Cerebellar cortex (tissue), 1 donor: ENCODE data around the gene AGBL1.

ENCODE experiments used
- DNase-seq: peaks from one replicate; pipeline ENCODE4 v3.0.0-alpha.2; 2015; ENCODE audit warnings: low spot score

The AGBL1 gene

DNA sequence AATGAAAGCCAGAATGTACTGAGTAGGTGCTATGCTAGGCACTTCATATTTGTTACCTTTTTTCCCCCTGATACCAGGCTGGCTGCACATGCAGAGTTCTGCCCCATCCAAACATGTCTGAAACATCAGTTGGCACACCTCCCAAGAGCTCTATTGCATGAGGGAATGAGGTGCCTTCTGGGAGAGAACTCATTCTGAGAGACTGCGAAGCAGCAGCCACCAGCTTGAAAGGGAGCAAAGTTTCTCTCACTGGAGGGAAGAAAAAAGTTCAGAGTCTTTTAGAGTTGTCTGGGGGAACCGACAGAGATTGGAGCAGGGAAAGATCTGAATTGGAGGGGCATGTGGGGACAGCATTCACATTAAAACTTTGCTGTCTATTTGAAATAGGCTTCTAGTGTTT, 84.1 kb downstream of the AGBL1 start:
- no peak for DNase-seq

DNA sequence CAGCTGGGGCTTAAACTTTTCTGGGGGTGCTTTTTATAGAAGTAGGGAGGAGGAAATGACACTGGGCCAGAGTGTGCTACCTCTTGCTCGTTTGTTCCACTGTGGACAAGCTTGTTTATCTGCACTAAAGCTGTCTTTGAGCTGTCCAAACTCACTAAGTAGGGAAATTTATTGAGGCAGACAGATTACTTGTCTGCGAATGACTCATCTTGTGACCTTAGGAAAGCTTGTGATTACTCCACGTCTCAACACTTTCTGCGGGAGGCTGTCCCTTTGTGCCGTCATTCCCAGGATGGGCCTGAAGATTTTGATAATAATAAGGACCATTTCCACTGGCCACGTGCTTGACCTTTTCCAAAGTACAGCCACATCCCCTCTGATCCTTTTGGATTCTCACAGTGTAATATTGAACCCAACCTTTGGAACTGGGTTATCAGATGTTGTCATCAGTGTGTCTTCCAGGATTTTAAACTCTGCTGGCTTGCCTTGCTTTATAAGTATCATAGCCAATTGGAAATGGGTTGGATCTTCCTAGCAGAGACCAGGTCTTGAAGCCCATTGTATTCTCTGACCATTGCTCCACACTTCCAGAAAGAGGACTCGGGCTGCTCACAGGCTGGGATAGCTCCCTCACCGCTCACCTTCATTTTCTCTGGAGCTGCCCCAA, 84.7 kb downstream of the AGBL1 start:
- DNase-seq, result no peak

DNA sequence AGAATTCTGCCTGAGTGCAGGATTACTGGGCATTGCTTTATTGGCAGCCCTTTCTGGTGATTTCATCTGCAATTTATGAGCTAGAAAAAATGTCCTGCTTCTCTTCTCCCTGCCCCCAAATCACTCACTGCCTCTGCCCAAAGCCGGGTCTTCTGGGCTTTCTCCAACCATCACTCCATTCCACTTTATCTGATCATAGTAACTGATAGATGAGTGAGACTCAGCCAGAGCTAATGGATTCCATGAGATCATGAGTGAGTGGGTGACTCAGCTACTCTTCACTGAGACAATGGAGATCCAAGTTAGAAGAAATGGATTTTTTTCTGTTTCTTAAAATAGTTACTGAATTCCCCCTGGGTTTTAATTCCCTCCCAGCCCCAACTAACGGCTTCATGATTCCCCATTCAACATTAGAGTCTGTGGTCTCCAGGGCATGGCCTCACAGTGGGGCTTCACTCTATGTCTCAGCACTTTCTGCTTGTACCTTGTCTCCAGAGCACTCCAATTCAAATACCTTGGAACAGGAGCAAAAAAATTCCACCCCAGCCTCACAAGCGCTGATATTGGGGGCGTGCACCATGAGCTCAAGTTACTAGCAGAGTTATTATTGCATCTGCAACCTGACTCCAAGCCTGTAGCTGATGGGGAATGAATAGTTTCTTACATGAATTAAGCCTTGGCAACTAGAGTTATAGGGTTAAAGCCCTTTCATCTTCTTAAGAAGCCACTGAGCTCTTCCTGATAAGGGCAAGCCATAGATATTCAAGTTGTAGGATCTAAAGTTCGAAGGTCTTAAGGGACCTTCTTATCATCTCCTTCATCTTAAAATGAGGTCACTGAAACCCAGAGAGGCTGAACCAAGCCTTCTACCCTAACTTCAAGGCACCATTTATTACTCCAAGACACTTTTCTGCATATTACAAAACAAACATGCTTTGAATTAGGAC, 85.9 kb downstream of the AGBL1 start:
- no peak for DNase-seq

DNA sequence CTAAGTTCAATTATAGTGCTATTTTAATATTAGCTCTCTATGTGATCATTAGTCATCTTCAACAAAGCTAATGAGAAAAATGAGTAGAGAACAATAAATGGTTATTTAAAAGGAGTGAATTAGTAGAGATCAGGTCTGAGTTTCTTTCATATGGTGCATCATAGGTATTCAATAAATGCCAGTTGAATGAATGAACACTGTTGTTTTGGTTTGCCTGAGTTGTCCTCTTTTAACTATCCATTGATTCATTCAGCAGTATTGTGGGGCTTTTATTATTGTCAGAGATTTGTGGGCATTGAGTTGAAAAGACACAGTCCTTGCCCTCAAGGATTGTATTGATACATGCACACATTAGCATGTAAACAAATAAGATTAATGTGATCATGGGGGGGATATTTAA, 88.2 kb downstream of the AGBL1 start:
- DNase-seq, result no peak

DNA sequence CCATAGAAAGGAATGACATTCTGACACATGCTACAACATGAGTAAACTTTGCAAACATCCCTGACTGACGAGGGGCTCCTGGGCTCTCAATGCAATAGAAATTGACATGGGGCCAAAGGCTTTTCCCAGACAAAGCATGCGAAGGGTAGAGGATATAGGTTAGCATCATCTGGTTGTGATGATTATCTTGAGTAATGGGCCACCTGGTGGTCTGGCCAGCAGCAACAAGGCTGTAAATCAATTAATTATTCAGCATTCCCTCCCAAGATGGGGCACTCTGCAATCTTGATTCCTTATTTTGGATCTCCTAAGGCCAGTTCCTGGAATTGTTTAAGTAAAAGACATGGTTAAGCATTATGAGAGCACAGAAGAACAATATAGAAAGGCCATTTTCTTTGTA, 99.2 kb downstream of the AGBL1 start:
- DNase-seq, result no peak

DNA sequence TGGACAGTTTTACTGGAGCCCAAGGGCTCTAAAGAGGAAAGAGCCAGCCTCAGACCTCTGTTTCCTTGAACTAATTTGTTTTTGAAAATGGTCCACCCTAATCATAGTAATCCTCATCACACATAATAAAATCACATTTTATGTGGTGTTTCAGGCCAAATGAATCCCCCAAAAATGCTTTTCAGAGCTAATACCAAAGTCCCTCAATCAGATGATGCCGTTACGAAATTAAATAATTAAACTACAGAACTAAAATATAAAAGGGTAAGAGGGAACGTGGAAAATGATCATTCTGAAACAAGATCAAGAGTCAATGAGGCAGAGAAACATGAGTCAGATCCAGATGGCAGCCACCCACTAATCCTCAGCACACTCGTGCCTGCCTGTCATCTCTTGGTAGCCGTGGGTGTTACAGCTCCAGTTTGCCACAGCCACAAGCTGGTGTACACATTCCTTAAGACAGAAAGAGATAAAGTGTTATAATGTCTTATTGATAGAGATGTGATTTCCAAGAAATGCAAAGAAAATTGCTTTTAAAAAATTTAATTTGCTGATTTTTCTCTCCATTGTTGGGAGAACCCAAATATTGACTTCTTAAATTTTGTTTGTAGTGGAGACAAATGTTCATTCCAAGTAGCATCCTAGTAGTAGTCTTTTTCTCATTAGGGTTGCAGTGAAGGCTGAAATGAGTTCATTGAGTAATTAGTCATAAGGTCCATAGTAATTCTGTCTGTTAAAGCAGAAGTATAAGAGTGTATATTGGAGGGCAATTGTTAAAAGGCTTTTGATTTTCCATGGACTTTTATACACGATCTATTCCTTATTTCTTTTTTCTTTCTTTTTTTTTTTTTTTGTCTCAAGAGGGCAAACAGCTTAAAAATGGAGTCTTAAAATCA, 104.2 kb downstream of the AGBL1 start:
- peak; percentile 89 for DNase-seq

DNA sequence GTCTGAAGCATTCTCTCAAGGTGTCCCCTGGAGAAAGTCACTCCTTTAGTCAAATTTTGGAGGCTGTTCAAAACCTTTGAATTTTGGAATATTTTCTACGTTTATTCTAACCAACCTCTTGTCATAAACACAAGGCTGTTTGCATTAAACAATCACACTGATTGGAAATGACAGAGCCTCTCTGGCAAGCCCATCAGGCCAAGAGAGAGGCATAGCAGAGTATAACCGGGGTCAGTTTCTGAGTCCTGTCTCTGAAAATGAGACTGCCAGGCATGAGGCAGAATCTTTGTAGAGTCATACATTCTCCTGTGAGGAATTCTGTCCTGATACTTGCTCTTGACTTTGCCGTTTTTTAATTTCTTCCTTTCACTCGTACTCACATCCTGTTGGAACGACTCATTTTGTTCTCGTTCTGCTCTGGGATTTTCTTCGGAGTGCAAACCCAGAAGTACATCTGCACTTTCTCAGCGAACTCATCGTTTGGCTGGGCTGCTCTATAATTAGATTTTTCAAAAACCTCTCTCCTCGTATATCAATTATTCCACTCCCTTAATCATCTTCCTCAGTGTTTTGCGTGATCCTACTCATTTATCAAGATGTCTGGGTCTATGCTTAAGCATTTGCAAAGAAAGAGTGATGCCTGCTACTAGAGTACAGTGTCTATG, 114.2 kb downstream of the AGBL1 start:
- no peak for DNase-seq

DNA sequence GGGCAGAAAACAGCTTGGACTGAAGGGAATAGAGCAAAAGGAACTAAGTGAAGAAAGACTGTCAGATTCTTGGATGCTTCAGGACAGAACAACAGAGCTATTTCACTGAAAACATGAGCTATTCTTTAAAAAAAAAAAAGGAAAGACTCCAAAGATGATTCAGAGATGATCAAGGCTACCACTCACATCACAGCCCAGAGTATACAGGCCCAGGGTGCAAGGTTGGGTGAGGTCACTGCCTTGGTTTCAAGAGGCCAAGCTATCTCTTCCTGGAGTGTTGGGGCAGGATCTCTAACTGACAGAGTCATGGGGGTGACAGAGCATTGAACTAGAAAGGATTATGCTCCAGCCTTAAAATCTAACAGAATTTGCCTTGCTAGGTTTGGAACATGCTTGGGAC, 118.1 kb downstream of the AGBL1 start:
- no peak for DNase-seq

DNA sequence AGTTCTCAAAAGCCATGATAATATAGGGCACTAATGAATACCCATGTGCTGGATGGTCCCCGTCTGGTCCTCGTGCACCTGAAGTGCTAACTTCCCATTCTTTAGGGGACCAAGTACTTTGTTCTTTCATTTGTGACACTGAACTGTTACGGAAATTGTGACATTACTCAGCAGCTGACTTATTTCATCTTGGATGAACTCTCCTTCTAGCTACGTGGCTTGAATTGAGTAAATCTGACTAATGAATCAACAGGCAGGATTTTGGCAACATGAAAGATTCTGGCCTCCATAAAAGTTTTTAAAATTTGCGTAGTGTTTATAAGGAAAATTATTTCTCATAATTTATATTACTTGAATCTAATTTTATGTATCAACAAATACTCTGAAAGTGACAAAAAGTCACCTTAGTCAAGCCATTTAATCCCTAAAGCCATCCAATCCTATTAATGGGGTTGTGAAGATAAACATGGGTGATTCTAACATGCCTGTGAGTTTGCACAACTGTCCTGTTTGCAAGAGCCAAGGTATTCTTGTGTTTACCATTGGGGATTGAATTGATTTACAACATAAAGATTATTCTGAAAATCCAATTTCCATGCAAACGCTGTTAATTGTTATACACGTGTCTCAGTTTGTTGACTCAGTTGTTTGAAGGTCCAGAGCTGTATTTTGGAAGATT, 119.9 kb downstream of the AGBL1 start:
- DNase-seq, result no peak

DNA sequence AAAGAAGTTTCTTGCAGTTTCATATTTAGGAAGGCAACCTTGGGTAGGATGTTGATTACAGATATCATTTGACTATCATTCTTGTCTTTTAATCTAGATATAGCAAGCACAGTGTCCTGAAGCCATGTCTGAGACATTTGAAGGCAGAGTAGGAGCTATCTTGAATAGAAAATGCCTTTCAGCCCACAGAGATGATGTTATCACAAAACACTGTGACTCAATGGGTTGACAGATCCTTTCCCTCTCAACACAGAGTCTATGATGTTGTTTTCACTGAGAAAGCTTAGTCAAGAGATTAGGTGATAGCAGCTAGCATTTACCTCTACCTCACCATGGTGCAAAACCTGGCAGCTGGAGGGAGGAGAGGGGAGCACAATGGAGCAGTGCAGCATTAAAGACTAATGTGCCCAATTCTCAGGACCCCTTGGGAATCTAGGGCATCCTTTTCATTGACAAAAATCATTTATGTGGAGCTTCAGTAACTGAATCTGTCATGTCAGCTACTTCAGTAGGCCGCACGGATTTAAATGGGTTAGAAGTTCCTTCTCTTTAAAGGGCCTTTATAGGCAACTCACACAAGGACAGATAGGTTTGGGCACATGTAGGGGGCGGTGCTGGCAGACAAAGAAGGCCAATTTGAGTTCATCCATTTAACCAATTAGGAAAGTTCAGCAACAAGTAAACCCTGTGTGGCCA, 121.8 kb downstream of the AGBL1 start:
- DNase-seq, result no peak

DNA sequence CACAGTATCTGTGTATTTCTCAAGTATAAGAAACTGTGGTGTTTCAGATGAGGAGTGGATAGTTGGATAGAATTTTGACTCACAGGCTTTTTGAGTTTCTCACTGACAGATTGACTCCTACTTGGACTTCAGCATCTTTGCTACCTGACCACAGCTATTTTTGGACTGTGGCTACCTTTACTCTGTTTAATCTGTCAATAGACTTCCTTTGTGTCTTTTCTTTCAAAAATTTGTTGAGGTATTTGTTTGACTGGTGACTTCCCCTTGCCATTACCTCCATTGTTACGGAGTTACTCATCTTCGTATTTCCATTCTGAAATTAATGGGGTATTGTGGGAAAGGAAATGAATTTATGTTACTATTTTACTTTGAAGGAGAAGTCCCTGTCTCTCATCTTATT, 123.8 kb downstream of the AGBL1 start:
- no peak for DNase-seq

DNA sequence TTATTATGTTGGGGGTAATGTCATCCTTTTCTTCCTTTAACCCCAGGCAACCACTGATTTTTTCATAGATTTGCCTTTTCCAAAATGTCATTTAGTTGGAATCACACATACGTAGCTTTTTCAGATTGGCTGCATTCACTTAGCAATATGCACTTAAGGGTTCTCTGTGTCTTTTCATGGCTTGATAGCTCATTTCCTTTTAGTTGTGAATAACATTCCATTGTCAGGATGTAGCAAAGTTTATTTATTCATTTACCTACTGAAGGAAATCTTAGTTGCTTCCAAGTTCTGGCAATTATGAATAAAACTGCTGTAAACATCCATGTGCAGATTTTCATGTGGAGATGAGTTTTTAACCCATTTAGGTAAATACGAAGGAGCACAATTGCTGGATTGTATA, 125.4 kb downstream of the AGBL1 start:
- DNase-seq, result no peak

DNA sequence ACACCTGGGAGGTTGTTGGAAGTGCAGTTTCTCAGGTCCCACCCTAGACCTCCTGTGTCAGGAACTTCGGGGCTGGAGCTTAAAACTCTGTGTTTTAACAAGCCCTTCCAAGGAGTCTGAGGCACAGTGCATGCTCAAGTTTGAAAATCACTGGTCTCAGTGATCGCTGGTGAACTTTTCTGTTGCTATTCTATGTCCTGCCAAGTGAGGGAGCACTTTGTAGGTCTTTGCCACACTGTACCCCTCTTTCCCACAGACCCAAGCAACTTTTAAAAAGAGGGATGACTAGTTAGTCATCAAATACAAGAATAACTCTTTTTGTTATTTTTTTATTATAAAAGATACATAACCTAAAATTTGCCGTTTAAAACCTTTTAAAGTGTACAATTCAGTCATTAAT, 133.7 kb downstream of the AGBL1 start:
- DNase-seq, result no peak

DNA sequence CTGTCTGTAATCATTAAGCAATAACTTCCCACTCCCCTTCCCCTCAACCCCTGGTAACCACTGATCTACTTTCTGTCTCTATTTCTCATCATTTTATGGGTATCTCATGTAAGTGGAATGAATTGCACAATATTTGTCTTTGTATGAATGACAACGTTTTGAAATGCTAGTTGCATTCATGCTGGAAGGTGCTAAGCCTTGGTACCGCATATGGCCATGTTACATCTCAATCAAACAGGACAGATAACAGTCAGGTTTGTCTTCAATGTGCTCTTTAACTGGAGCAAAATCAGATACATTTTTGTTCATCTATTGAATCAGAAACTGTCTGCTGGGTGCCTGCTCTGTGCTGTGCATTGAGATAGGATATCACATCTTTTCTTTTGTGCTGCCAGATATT, 134.2 kb downstream of the AGBL1 start:
- DNase-seq, result no peak

DNA sequence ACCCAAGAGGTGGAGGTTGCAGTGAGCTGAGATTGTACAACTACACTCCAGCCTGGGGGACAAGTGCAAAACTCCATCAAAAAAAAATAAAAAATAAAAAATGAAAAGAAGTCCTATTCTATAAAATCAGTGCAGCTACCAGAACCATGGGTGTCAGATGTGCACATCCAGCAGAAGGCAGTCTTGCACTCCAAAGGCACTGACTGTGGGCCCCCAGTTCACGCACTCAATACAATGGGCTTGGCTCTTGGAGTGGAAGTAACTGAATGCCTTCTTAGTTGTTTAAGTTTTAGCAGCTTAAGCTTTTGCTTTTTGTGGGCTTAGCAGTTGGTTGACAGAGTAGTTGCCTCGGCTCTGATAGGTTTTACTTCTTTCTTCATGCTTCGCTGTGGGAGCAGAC, 141.4 kb downstream of the AGBL1 start:
- no peak for DNase-seq

DNA sequence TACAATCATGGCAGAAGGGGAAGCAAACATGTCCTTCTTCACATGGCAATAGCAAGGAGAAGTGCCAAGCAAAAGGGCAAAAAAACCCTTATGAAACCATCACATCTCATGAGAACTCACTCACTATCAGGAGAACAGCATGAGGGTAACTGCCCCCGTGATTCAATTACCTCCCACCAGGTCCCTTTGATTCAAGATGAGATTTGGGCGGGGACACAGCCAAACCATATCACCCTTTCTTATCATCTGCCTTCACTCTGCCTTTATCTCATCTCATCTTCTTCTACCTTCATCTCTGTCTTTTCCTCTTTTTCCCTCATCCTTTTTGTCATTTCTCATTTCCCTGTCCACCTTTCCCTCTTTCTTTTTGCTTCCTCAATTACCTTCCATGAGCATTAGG, 149.6 kb downstream of the AGBL1 start:
- DNase-seq, result no peak

DNA sequence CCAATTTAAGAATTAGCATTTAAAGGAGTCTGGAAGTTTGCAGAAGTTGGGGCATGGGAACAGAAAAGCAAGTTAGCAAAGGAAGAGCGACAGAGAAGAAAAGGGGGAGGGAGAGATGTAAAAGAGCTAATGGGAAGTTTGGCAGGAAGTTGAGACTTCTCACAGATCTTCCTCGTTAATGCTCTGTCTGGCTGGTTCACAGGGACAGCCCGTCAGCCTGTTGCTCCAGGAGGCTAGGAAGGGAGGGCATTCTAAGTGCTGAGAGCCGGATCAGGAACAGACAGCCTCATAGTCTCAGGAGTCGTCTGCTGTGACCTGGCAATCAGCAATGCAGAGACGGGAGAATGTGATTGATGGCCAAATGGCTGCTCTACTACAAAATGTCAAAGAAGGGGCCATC, 150.3 kb downstream of the AGBL1 start:
- DNase-seq, result no peak

DNA sequence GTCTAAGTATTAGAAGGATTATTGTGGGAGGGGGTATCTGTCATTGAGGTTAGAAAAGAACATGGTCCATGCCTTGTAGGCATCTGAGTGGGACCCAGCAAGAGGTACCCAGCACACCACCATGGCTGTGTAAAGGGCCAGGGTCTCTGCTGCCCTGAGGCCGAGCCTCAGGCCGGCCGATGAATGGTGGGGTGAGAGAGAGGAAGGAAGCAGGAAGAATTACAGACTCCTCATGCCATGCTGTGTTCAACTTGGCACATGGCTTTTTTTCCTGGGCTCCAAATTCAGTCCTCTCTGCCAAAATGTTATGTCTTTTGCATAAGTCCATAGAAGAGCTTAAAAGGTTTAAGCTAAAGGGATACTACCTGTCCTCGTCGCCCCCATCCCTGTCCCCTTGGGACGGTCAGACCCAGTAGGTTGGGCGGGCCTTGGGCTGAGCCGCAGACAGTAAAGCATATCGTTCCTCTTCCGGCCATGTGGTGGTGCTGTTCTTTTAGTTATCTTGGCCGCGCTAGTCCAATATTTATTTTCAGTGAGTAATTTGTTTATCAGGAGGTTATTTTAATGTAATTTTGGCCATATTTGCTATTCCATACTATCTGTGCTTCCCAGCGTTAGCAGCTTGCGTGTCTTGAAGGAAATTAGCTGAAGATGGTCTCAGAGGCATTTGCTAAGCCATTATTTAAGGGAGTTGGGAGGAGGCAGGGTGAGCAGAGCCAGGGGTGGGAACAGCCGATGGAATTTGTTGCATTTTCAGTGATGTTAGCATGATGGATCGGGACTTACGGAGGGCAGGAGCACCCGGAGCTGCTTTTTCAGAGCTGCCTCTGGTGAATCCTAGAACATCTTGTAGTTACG, 152.4 kb downstream of the AGBL1 start:
- peak; percentile 65 for DNase-seq

DNA sequence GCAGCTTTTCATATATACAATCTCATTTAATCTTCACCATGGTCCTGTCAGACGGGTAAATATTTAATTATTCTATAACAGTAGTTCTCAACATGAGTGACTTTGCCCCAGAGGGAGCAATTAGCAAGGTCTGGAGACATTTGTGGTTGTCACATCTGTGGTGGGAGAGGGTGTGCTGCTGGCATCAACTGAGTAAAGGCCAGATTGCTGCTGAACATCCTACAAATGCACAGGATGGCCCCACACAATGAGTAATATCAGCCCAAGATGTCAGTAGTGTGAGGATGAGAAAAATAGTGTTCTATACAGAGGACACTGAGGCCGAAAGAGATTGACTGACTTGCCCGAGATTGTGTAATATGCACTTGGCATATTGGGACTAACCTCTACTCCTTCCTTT, 156.0 kb downstream of the AGBL1 start:
- no peak for DNase-seq
